Left renal cortex interstitium (tissue), 4 donors: ENCODE measurements around the gene PASK. TPM values are rescaled to one million over a fixed set of nuclear protein-coding genes. Genes with fewer than 3 reads are reported as not detected.

Experiments used
- DNase-seq, 4 donors: peaks; one replicate each; pipeline ENCODE4 v3.0.0-alpha.2; 2013; ENCODE audit warnings: low read depth in 4 of 4, low spot score in 2 of 4, missing footprints in 1 of 4
- polyA plus RNA-seq, 4 donors: library from polyadenylated mRNA; unstranded; fragments of 120-200 nt; gene quantifications; one replicate each; pipeline ENCODE4 v1.2.1, GENCODE V29; 2013; ENCODE audit not compliant: insufficient read length in 4 of 4

Gene PASK
- polyA plus RNA-seq, 4 donors = 10.3 to 26.7 (median 17.3) TPM

DNA sequence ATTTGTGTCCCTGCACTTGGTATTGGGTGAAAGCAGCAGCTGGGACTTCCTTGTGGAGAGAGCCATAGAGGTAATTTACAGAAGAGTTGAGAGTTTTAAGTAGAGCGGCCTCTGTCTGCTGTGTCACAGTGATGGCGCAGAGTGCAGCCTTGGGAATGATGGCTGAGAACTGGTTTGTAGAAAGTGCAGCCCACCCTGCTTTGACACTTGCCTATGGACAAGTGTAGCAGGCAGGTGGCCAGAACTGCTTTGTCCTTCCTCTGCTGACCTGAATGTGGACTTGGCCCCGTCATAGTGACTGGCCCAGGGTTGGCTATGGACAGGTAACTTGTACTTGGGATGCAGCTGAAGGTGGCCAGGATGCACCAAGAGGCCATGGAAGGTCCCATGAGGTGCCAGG lies 32.9 kb upstream of the PASK start:
- no peak for DNase-seq

DNA sequence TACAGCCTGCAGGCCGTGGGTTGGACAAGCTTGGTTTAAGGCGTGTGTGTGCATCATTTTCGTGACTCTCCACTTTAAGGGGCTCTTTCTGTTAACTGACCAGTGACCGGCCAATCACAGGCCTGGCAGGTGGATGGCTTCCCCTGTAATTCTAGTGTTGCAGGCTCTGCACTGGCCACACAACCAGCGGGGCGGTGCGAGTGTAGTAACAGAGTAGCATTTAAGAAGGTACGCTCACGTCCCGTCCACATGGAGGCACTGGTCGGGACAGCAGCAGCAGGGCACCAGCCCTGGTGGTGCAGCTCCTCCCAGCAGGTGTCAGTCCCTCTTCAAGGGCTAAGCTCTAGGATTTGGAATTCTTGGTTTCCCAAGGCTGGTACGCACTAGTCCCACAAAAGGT lies 31.2 kb upstream of the PASK start:
- no peak for DNase-seq

DNA sequence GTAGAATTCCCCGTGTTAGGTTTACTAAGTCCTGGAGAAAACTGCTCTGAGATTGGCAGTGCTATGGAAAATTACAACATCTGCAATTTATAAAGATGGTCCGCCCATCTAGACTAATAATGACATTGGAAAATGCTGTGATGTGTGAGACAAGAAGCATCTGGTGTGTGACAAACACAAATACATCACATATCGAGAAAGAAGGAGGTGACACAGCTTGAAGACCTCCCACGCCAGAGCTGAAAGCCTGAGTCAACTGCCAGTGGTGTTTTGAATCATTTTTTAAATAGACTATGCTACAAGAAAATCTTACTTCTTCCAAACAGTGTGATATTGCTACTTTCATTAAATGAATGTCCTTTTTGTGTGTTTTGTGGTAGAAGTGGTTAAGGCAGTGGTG lies 30.6 kb upstream of the PASK start:
- no peak for DNase-seq

GRCh38 chr2:241178961-241179360 lies 29.7 kb upstream of the PASK start:
- DNase-seq = no peak

DNA sequence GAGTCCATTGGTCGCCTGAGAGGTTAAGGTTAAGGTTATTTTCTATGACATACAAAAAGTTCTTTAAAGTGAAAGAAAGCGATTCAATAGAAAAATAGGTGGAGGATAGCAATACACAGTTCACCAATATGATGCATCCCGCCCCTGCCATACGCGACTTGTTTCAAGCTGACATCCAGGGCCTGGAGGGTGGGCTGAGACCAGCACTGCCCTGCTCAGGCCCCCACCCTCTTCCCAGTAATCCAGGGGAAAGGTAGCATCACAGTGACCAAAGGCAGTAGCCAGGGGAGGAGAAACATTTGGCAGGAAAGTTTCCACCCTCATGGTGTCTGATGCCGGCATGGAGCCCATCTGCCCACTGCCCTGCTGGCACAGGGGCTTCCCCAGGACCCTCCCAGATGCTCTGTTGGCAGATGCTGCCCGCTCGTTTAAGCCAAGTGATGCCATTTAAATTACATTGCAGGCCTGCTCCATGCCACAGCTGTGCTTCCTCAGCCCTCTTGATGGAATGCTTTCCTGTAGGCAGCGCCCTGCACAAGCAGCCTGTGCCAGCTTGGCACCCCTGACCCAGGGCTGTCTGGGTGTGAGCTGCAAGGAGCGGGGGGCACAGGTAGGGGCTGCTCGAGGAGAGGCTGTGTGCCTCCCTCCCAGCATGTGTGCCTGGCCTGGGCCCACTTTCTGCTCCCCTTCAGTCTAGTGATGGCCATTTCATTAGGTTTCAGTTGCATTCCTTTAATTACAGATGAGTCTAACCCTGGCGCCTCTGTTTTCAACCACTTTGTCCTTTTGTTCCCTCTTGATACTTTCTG lies 28.5 kb upstream of the PASK start:
- no peak for DNase-seq

GRCh38 chr2:241173557-241173956 lies 24.3 kb upstream of the PASK start:
- no peak for DNase-seq

GRCh38 chr2:241168366-241168765 lies 19.1 kb upstream of the PASK start:
- DNase-seq = no peak

- no peak for DNase-seq
Observed at GRCh38 chr2:241163601-241164118, 14.4 kb upstream of the PASK start.

DNA sequence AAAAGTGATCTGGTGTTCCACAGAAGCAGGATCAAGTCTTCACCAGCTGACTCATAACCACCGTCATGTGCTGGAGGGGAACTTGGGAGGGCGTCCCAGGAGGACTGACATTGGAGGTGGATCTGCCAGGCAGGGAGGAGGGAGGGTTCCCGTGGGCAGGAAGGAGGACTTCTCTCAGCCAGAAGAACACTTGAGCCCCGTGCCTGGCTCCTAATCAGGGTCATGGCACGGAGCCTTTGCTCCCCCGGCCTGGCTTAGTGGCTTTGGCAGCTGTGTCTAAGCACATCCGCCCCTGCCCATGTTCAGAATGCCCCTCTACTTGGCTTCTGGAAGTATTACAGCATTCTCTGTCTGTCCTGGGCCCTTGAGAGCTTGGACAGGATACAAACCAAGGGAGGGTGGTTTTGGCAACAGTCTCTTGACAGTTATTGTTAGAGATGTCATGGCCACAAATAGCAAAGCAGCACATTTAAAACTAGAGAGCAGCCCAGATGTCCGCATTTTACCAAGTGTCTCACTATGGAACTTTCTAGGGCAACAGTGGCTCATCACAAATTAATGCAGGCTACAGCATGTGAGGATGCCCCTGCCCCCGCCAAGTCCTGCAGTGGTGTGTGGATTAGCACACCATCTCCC lies 12.5 kb upstream of the PASK start:
- DNase-seq = no peak

- DNase-seq = no peak
Observed at GRCh38 chr2:241160318-241160717, 11.0 kb upstream of the PASK start.

DNA sequence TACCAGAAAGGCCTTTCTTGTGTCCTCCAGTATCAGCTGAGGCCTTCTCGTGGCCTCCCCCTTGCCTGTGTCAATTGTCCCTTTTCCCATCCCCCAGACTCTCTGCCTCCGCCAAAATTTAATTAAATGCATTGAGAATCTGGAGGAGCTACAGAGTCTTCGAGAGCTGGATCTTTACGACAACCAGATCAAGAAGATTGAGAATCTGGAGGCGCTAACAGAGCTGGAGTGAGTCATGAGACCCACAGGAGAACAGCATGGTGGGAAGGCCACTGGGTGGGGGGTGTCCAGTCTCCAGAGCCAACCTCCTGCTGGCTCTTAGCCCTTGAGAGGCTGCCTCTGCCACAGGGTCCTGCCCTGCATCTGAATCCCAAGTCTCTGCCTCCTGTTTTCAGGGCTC lies 9.8 kb upstream of the PASK start:
- no peak for DNase-seq

DNA sequence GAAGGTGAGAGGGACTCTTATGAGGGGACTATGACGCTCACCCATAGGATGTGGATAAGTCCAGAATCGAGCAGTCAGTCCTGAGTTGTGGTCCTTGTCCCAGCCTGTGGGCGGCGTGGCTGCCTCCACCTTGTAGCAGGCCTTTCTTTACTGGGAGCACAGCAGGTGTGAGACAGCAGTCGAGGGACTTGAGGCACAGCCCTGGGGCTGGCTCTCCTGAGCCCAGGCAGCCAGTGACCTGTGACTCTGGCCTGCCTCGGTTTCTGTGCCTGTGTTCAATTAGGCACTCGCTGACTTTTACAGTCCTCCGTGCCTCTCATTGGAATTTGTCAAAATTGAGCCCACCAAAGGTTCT lies 9.3 kb upstream of the PASK start:
- no peak for DNase-seq

GRCh38 chr2:241157841-241158545 lies 8.7 kb upstream of the PASK start:
- no peak for DNase-seq

GRCh38 chr2:241156971-241157441 lies 7.7 kb upstream of the PASK start:
- no peak for DNase-seq

DNA sequence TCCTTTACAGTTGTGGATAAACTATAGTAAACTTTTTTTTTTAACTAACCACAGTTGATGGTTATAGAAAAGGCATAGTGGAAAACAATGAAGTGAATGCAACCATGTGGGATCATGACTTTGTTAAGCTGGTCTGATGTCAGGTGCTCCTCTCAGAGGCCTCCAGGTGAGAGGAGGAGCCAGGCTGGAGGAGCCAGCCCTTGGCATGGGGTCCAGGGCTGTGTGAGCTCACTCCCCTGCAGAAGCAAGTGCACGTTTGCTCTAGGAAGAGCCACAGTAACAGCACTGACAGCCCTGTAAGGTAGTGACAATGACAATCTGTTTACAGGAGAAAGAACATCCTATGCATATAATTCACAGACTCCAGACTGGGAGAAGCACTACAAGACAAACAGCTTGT lies 6.7 kb upstream of the PASK start:
- no peak for DNase-seq

- no peak for DNase-seq
Observed at GRCh38 chr2:241154915-241155314, 5.6 kb upstream of the PASK start.

GRCh38 chr2:241153616-241154015 lies 4.3 kb upstream of the PASK start:
- DNase-seq = no peak

DNA sequence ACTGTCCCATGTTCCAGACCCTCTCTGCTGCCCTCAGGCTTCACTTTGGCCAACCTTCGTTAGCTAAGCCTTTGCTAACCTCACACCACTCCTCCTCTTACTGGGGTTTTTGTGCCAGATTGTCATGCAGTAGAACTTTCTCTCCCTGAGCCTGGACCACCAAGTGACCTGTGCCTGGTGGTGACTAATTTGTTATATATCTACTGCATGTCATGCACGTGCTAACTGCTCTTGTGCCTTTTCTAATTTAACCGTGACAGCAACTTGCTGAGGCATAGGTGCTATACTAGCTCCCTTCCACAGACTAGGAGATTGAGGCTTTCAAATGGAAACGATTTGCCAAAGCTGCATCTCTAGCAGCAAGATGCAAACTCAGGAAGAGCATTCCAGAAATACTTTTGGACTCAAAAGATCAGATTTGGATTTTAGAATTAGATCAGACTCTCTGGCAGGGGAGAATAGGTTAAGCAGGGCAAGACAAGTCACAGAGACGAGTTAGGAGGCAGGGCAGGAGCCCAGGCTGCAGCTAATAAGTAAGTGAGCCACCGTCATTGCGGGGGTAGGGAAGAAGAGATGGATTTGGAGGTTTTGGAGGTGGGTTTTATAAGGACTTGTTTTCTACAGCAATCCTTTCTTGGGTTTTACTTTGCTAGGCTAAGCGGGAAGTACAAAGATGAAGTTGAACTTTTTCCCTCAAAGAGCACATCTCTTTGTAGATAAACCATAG lies 2.8 kb upstream of the PASK start:
- DNase-seq = no peak

- peak in 2 of 4 donors; percentile 0 to 3 for DNase-seq
Observed at GRCh38 chr2:241150660-241151530, 1.6 kb upstream of the PASK start.
